SK-N-SH treated with all-trans-retinoic acid at 6 μM for 48 hours (cell line): ENCODE measurements around the gene AEN.

Experiments
- ATAC-seq: fragments of 200-7000 bp; cut with Tn5 transposase; 3 replicates; pipeline ENCODE4 v1.9.1; 2020; ENCODE audit warnings: mild to moderate bottlenecking, moderate library complexity
- ARNTL ChIP-seq: fragments of 450-650 bp; formaldehyde crosslinking; IDR thresholded peaks from 2 replicates; pipeline ENCODE4 v1.5.0; 2020; ENCODE audit warnings: low read depth, mild to moderate bottlenecking, moderate library complexity, borderline replicate concordance
- BACH2 ChIP-seq: fragments of 250-450 bp; sonication (Bioruptor Pico); IDR thresholded peaks from 2 replicates; pipeline ENCODE4 v1.9.0; 2021; ENCODE audit warnings: mild to moderate bottlenecking, borderline replicate concordance
- CSDC2 ChIP-seq: fragments of 250-450 bp; sonication (Bioruptor Pico); IDR thresholded peaks from 2 replicates; pipeline ENCODE4 v1.5.0; 2020; ENCODE audit warnings: mild to moderate bottlenecking, moderate library complexity
- CSRNP3 ChIP-seq: fragments of 250-450 bp; sonication (Bioruptor Pico); IDR thresholded peaks from 2 replicates; pipeline ENCODE4 v1.5.1; 2021; ENCODE audit warnings: mild to moderate bottlenecking, moderate library complexity
- ESRRG ChIP-seq: fragments of 250-450 bp; sonication (Bioruptor Pico); IDR thresholded peaks from 2 replicates; pipeline ENCODE4 v1.6.1; 2021; ENCODE audit warnings: mild to moderate bottlenecking
- GLIS3 ChIP-seq: fragments of 250-450 bp; sonication (Bioruptor Pico); IDR thresholded peaks from 2 replicates; pipeline ENCODE4 v1.5.0; 2020; ENCODE audit warnings: mild to moderate bottlenecking, moderate library complexity
- ISL1 ChIP-seq: fragments of 250-450 bp; sonication (Bioruptor Pico); IDR thresholded peaks from 2 replicates; pipeline ENCODE4 v2.1.2; 2022; ENCODE audit warnings: mild to moderate bottlenecking, moderate library complexity
- OSR1 ChIP-seq: fragments of 250-450 bp; sonication (Bioruptor Pico); IDR thresholded peaks from 2 replicates; pipeline ENCODE4 v1.8.0; 2022; ENCODE audit warnings: moderate library complexity, mild to moderate bottlenecking, inconsistent platforms
- PPARA ChIP-seq: fragments of 250-450 bp; sonication (Bioruptor Pico); IDR thresholded peaks from 2 replicates; pipeline ENCODE4 v1.5.0; 2020; ENCODE audit warnings: mild to moderate bottlenecking, borderline replicate concordance
- RARB ChIP-seq: fragments of 250-450 bp; sonication (Bioruptor Pico); IDR thresholded peaks from 2 replicates; pipeline ENCODE4 v1.8.0; 2021; ENCODE audit warnings: mild to moderate bottlenecking, moderate library complexity
- TCF4 ChIP-seq: fragments of 250-450 bp; sonication (Bioruptor Pico); IDR thresholded peaks from 2 replicates; pipeline ENCODE4 v1.8.0; 2021; ENCODE audit warnings: mild to moderate bottlenecking, moderate library complexity, borderline replicate concordance
- TOX ChIP-seq: fragments of 250-450 bp; sonication (Bioruptor Pico); IDR thresholded peaks from 2 replicates; pipeline ENCODE4 v1.8.0; 2021; ENCODE audit warnings: mild to moderate bottlenecking, moderate library complexity, borderline replicate concordance
- TSHZ2 ChIP-seq: fragments of 250-450 bp; sonication (Bioruptor Pico); IDR thresholded peaks from 2 replicates; pipeline ENCODE4 v1.5.0; 2020; ENCODE audit warnings: mild to moderate bottlenecking, moderate library complexity
- ZFP3 ChIP-seq: fragments of 250-450 bp; sonication (Bioruptor Pico); IDR thresholded peaks from 2 replicates; pipeline ENCODE4 v1.5.0; 2020; ENCODE audit warnings: mild to moderate bottlenecking, moderate library complexity
- ZNF565 ChIP-seq: fragments of 450-650 bp; formaldehyde crosslinking; conservative IDR thresholded peaks from 2 replicates; pipeline ENCODE4 v1.5.0; 2020; ENCODE audit warnings: low read depth, mild to moderate bottlenecking, moderate library complexity
- ZNF70 ChIP-seq: fragments of 450-650 bp; formaldehyde crosslinking; IDR thresholded peaks from 2 replicates; pipeline ENCODE4 v1.5.0; 2020; ENCODE audit warnings: mild to moderate bottlenecking, moderate library complexity
- ZNF8 ChIP-seq: fragments of 450-650 bp; formaldehyde crosslinking; IDR thresholded peaks from 2 replicates; pipeline ENCODE4 v1.5.0; 2020; ENCODE audit warnings: mild to moderate bottlenecking, moderate library complexity
- TF ChIP-seq, protein P1 (sequence below): fragments of 250-450 bp; sonication (Bioruptor Pico); IDR thresholded peaks from 2 replicates; pipeline ENCODE4 v1.8.0; 2020; ENCODE audit warnings: mild to moderate bottlenecking, moderate library complexity, borderline replicate concordance
- TF ChIP-seq, protein P2 (sequence below): fragments of 250-450 bp; sonication (Bioruptor Pico); IDR thresholded peaks from 2 replicates; pipeline ENCODE4 v1.8.0; 2021; ENCODE audit warnings: low read depth, mild to moderate bottlenecking, moderate library complexity, borderline replicate concordance
- TF ChIP-seq, protein P3 (sequence below): fragments of 250-450 bp; sonication (Bioruptor Pico); IDR thresholded peaks from 2 replicates; pipeline ENCODE4 v1.5.1; 2020; ENCODE audit warnings: low read depth, mild to moderate bottlenecking, moderate library complexity

The AEN gene

GRCh38 chr15:88607951-88608350 lies 13.2 kb upstream of the AEN start:
- ATAC-seq: no peak
- TF ChIP-seq ARNTL (CRISPR knock-in tag): no peak
- TF ChIP-seq PPARA: no peak
- no peak for TF ChIP-seq ESRRG (CRISPR knock-in tag)
- no peak for TF ChIP-seq OSR1 (CRISPR knock-in tag)
- no peak for TF ChIP-seq GLIS3 (CRISPR knock-in tag)
- TF ChIP-seq ZNF8 (CRISPR knock-in tag): no peak

GRCh38 chr15:88608607-88609181 lies 12.4 kb upstream of the AEN start:
- ATAC-seq: no peak

GRCh38 chr15:88609344-88610090 lies 11.6 kb upstream of the AEN start:
- no peak for ATAC-seq
- TF ChIP-seq CSDC2 (CRISPR knock-in tag) (no peak), ZNF70 (CRISPR knock-in tag) (no peak), TOX (CRISPR knock-in tag) (no peak), BACH2 (no peak), ZFP3 (no peak), PPARA (no peak), TCF4 (CRISPR knock-in tag) (no peak), ARNTL (CRISPR knock-in tag) (no peak), RARB (CRISPR knock-in tag) (no peak), ZNF8 (CRISPR knock-in tag) (no peak), CSRNP3 (CRISPR knock-in tag) (no peak), TSHZ2 (CRISPR knock-in tag) (no peak), ESRRG (CRISPR knock-in tag) (no peak), ISL1 (CRISPR knock-in tag) (no peak), GLIS3 (CRISPR knock-in tag) (no peak)
- TF ChIP-seq, protein P1, sequence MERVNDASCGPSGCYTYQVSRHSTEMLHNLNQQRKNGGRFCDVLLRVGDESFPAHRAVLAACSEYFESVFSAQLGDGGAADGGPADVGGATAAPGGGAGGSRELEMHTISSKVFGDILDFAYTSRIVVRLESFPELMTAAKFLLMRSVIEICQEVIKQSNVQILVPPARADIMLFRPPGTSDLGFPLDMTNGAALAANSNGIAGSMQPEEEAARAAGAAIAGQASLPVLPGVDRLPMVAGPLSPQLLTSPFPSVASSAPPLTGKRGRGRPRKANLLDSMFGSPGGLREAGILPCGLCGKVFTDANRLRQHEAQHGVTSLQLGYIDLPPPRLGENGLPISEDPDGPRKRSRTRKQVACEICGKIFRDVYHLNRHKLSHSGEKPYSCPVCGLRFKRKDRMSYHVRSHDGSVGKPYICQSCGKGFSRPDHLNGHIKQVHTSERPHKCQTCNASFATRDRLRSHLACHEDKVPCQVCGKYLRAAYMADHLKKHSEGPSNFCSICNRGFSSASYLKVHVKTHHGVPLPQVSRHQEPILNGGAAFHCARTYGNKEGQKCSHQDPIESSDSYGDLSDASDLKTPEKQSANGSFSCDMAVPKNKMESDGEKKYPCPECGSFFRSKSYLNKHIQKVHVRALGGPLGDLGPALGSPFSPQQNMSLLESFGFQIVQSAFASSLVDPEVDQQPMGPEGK (CRISPR knock-in tag): no peak
- TF ChIP-seq, protein P2, sequence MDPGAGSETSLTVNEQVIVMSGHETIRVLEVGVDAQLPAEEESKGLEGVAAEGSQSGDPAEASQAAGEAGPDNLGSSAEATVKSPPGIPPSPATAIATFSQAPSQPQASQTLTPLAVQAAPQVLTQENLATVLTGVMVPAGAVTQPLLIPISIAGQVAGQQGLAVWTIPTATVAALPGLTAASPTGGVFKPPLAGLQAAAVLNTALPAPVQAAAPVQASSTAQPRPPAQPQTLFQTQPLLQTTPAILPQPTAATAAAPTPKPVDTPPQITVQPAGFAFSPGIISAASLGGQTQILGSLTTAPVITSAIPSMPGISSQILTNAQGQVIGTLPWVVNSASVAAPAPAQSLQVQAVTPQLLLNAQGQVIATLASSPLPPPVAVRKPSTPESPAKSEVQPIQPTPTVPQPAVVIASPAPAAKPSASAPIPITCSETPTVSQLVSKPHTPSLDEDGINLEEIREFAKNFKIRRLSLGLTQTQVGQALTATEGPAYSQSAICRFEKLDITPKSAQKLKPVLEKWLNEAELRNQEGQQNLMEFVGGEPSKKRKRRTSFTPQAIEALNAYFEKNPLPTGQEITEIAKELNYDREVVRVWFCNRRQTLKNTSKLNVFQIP (CRISPR knock-in tag): no peak
- TF ChIP-seq, protein P3, sequence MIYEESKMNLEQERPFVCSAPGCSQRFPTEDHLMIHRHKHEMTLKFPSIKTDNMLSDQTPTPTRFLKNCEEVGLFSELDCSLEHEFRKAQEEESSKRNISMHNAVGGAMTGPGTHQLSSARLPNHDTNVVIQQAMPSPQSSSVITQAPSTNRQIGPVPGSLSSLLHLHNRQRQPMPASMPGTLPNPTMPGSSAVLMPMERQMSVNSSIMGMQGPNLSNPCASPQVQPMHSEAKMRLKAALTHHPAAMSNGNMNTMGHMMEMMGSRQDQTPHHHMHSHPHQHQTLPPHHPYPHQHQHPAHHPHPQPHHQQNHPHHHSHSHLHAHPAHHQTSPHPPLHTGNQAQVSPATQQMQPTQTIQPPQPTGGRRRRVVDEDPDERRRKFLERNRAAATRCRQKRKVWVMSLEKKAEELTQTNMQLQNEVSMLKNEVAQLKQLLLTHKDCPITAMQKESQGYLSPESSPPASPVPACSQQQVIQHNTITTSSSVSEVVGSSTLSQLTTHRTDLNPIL: no peak

More at GRCh38 chr15:88608607-88609181, 12.4 kb upstream of the AEN start:
- no peak for TF ChIP-seq ESRRG (CRISPR knock-in tag)
- TF ChIP-seq ZNF8 (CRISPR knock-in tag): no peak
- TF ChIP-seq ZNF565 (CRISPR knock-in tag): no peak
- TF ChIP-seq PPARA: no peak
